AG10803 (cell line): ENCODE measurements around the gene MLIP.
A peak's percentile ranks its signal among the peaks of the same experiment; 100 is the strongest.
"Not testable (repeated sequence)": the region's sequence is repeated elsewhere in the genome, so short reads cannot be mapped to it uniquely, and the experiment has no call there.

Experiments used
- DNase-seq: peaks from one replicate; pipeline ENCODE4 v3.0.0; 2010; ENCODE audit warnings: low read depth
- H3K4me3 ChIP-seq: 2 replicates; pipeline ENCODE4 v1.5.1; 2011; ENCODE audit warnings: mild to moderate bottlenecking, low read length, control low read depth
- TF ChIP-seq, protein P1 (sequence below): conservative IDR thresholded peaks from 2 replicates; pipeline ENCODE4 v1.5.1; 2011; ENCODE audit warnings: mild to moderate bottlenecking, low read length, control low read depth, inconsistent platforms

Gene MLIP

DNA sequence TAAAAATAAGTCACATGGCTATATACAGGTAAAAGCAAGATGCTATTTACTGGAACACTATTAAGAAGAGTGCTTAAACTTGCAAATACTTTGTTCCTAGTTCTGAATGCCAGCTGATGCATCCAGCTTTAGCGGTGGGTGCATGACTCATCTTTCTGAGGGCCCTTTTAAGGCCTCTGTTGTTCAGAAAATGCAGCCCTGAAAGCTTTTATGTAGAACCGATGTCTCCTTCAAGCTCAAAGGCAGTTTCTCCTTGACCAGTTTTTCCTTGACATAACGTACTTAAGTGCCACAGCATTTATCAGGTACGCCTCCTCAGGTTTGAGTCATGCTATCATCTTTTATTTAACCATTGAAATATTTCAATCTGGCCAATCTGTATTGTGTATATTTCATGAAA lies 82.8 kb downstream of the MLIP start:
- H3K4me3 ChIP-seq: no peak overlapping the region
- TF ChIP-seq, protein P1, sequence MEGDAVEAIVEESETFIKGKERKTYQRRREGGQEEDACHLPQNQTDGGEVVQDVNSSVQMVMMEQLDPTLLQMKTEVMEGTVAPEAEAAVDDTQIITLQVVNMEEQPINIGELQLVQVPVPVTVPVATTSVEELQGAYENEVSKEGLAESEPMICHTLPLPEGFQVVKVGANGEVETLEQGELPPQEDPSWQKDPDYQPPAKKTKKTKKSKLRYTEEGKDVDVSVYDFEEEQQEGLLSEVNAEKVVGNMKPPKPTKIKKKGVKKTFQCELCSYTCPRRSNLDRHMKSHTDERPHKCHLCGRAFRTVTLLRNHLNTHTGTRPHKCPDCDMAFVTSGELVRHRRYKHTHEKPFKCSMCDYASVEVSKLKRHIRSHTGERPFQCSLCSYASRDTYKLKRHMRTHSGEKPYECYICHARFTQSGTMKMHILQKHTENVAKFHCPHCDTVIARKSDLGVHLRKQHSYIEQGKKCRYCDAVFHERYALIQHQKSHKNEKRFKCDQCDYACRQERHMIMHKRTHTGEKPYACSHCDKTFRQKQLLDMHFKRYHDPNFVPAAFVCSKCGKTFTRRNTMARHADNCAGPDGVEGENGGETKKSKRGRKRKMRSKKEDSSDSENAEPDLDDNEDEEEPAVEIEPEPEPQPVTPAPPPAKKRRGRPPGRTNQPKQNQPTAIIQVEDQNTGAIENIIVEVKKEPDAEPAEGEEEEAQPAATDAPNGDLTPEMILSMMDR: no peak
- DNase-seq: peak; percentile 41

DNA sequence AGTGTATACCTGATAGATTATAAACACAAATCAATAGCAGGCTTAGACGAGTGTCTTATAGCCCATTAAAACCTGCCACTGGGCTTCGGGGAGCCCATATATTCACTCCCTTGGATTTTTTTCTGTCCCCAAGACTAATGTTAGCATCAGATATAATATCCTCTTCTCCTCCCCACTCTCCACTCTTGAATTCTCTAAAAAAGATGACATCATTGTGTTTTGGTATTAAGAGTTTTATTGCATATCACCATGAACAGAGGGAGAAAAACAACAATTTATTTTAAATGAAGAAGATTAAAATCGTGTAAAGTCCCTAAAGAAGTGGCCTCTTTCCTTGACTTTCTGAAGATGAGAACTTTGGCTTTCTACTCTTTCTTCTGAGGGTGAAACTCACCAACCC lies 84.4 kb downstream of the MLIP start:
- DNase-seq: no peak
- TF ChIP-seq, protein P1: no peak
- H3K4me3 ChIP-seq: no peak overlapping the region

DNA sequence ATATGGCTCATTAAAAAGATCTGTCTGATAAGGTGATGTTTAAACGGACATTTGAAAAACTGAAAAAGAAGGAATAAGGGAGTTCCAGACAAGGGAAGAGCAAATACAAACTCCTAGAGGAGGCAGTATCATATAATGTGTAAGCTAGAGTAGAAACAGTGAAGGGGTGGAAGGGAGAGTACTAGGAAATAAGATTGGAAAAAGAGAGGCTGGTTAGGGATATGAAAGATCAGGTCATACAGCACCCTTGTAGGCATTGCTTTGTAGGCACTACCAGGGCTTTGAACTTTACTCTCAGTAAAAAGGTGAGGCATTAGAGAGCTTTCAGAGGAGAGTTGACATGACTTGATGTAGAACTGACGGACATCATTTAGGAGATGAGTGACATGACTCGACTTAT lies 85.7 kb downstream of the MLIP start:
- TF ChIP-seq, protein P1: no peak
- no peak overlapping the region for H3K4me3 ChIP-seq
- DNase-seq: no peak

DNA sequence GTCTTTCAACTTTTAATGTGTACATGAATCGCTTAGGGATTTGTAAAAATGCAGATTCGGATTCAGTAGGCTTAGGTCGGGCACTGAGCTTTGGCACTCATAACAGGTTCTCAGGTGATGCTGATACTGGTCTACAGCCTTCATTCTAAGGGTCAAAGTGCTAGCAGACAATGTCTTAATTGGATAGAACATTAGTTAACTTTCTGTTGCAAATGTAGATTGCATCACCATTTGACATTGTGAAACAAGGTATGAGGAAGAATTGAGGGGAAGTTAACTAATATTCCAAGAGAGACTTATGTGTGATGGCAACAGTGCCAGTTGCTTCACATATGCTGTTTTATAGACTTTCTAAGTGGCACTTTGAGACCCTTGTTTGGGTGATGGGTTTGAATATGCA lies 86.9 kb downstream of the MLIP start:
- H3K4me3 ChIP-seq: no peak overlapping the region
- DNase-seq: peak; percentile 23
- TF ChIP-seq, protein P1: no peak

DNA sequence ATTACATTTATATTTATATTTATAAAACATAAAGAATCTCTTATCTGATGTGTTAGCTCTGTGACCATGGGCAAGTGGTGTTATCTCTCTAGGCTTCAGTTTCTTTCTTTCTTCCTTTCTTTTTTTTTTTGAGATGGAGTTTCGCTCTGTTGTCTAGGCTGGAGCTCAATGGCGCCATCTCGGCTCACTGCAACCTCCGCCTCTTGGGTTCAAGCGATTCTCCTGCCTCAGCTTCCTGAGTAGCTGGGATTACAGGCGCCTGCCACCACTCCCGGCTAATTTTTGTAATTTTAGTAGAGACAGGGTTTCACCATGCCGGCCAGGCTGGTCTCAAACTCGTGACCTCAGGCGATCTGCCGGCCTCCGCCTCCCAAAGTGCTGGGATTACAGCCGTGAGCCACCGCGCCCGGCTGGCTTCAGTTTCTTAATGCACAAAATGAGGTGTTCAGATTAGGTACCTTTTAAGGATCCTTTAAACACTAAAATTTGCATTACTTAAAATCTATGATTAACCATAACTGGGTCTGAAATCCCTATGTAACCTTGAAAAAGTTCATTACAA lies 92.3 kb downstream of the MLIP start:
- H3K4me3 ChIP-seq, DNase-seq: not testable (repeated sequence)

DNA sequence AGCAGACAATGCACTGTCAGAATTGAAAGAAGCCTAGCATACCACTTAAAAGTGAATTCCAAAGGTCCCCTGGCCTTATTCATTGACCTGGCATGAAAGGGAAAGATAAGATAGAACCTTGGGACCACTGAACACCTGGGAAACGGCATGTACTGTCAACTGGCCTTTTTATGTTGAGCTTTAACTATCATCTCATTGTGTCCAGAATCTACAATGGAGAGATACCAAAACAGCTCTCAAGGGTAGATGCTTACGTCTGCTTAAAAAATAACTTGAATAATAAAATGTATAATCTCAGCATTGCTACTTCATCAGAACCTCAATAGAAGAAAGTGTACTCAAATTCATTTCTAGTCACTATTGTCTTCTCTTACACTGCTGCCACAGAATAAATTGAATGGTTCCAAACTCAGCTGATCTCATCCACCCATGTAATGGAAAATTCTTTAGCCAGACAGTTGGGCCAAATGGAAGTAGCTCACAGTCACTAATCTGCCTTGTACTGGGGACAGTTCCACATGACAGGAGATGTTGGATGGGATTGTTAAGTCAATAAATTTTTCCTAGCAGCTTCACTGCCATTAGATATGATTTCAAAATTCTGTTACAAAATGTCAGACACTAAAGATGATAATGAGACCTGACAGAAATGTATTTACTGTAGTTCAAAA lies 93.8 kb downstream of the MLIP start:
- DNase-seq: no peak
- TF ChIP-seq, protein P1: no peak
- no peak overlapping the region for H3K4me3 ChIP-seq

DNA sequence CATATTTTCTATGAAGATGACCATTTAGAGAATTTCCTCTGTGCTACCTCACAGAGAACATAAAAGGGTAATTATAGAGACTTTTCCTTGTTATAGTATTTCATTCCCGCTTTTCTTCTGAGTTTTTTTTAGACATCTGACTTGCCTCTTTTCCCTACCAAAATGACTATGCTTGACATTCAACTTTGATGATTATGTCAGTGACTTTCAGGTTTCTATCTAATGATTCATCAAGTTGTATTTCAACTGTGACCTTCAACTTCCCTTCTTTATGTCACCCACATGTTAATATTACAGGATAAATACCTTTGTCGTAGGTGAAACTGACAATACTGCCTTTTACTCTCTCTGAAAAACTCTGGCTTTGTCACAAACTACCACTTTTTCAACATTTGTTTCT lies 95.3 kb downstream of the MLIP start:
- TF ChIP-seq, protein P1: no peak
- DNase-seq: no peak
- no peak overlapping the region for H3K4me3 ChIP-seq

DNA sequence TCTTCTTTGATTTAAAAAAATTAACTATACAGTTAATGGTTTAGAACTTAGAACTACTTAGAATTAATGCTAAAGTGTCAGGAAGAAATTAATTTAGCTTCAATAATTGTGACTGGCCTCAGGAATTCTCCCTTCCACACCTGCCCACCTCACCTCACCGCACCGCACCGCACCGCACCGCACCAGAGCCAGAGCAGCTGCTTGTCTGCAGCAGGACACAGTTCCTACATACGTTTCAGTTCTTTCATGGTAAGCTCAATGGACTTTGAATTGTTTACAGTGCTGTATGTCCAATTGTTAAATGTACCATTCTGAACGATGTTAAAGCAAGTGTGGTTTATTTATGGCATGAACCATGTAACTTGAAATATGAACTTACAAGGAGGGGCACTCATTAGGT lies 98.7 kb downstream of the MLIP start:
- not testable (repeated sequence) for DNase-seq, H3K4me3 ChIP-seq
